ENCODE results near the gene HOXB8. TPM values are rescaled to one million over a fixed set of nuclear protein-coding genes. Genes with fewer than 3 reads are reported as not detected.

Gene HOXB8
- total RNA-seq, 1 donor from 2014 or later = not detected

- FAIRE-seq (no peak), DNase-seq (ENCODE audit: low read depth) (no peak)
- H3K27me3 Mint-ChIP-seq (ENCODE audit: low read depth, unreplicated experiment) = peaks cover 87% of the 10 kb centered on the region
- peaks cover 16% of the 10 kb centered on the region for H3K9me3 Mint-ChIP-seq (ENCODE audit: unreplicated experiment)
- Histone ChIP-seq H3K4me1 (ENCODE audit: insufficient read depth, low read length) (peaks cover 11% of the 10 kb centered on the region), H3K27me3 (ENCODE audit: insufficient read depth, low read length) (peaks cover 97% of the 10 kb centered on the region), H3K4me3 (ENCODE audit: insufficient read depth, low read depth, low read length) (no peak overlapping the region), H2AFZ (ENCODE audit: low read depth, low read length) (no peak overlapping the region), H3K79me2 (ENCODE audit: insufficient read depth, low read length) (no peaks in the 10 kb centered on the region), H3K27ac (ENCODE audit: low read depth, low read length) (no peak overlapping the region), H3K36me3 (ENCODE audit: insufficient read depth, low read length) (no peaks in the 10 kb centered on the region), H4K20me1 (ENCODE audit: insufficient read depth, low read length) (no peaks in the 10 kb centered on the region), H3K4me2 (ENCODE audit: low read length) (no peak overlapping the region), H3K9me3 (ENCODE audit: insufficient read depth, low read depth, low read length) (peaks cover 9% of the 10 kb centered on the region), H3K9ac (ENCODE audit: low read length) (no peak overlapping the region)
- H3K4me3 Mint-ChIP-seq (ENCODE audit: unreplicated experiment) = no peak overlapping the region
- no peak overlapping the region for H3K27ac Mint-ChIP-seq (ENCODE audit: unreplicated experiment)
- TF ChIP-seq CTCF (IDR thresholded peaks at IDR 0.05; ENCODE audit: insufficient read depth, low read depth, low read length) (no peak), EZH2 (IDR thresholded peaks at IDR 0.05; ENCODE audit: insufficient read depth, low read length) (no peak)
- H3K4me1 Mint-ChIP-seq (ENCODE audit: low read depth, unreplicated experiment) = no peaks in the 10 kb centered on the region
- H3K36me3 Mint-ChIP-seq (ENCODE audit: low read depth, unreplicated experiment) = peaks cover 9% of the 10 kb centered on the region
Observed at GRCh38 chr17:48627623-48628521, 12.8 kb upstream of the HOXB8 start.

- Histone ChIP-seq H3K4me1 (ENCODE audit: insufficient read depth, low read length) (peaks cover 11% of the 10 kb centered on the region), H4K20me1 (ENCODE audit: insufficient read depth, low read length) (no peaks in the 10 kb centered on the region), H3K36me3 (ENCODE audit: insufficient read depth, low read length) (no peaks in the 10 kb centered on the region), H2AFZ (ENCODE audit: low read depth, low read length) (no peak overlapping the region), H3K9me3 (ENCODE audit: insufficient read depth, low read depth, low read length) (peaks cover 5% of the 10 kb centered on the region), H3K4me3 (ENCODE audit: insufficient read depth, low read depth, low read length) (no peak overlapping the region), H3K27ac (ENCODE audit: low read depth, low read length) (no peak overlapping the region), H3K79me2 (ENCODE audit: insufficient read depth, low read length) (no peaks in the 10 kb centered on the region), H3K4me2 (ENCODE audit: low read length) (no peak overlapping the region), H3K27me3 (ENCODE audit: insufficient read depth, low read length) (peaks cover 97% of the 10 kb centered on the region), H3K9ac (ENCODE audit: low read length) (no peak overlapping the region)
- FAIRE-seq = no peak
- Mint-ChIP-seq H3K36me3 (ENCODE audit: low read depth, unreplicated experiment) (peaks cover 5% of the 10 kb centered on the region), H3K27me3 (ENCODE audit: low read depth, unreplicated experiment) (peaks cover 87% of the 10 kb centered on the region), H3K27ac (ENCODE audit: unreplicated experiment) (peak overlapping the region; percentile 78), H3K4me3 (ENCODE audit: unreplicated experiment) (no peak overlapping the region), H3K4me1 (ENCODE audit: low read depth, unreplicated experiment) (no peaks in the 10 kb centered on the region), H3K9me3 (ENCODE audit: unreplicated experiment) (peaks cover 23% of the 10 kb centered on the region)
- TF ChIP-seq CTCF (IDR thresholded peaks at IDR 0.05; ENCODE audit: insufficient read depth, low read depth, low read length) = no peak
- no peak for DNase-seq (ENCODE audit: low read depth)
Observed at GRCh38 chr17:48627118-48627597, 12.1 kb upstream of the HOXB8 start.

Measured in astrocyte (in vitro differentiated cells and primary cell).